GM12864 (cell line): ENCODE results near the gene TENT5A.

Experiments
- DNase-seq: peaks from one replicate; pipeline ENCODE4 v3.0.0-alpha.2; 2011; ENCODE audit warnings: low read depth
- H3K4me3 ChIP-seq: 2 replicates; pipeline ENCODE4 v1.5.1; 2011; ENCODE audit warnings: mild to moderate bottlenecking, low read depth, low read length, control low read depth
- TF ChIP-seq, protein P1 (sequence below): IDR thresholded peaks from 2 replicates; pipeline ENCODE4 v1.5.1; 2011; ENCODE audit warnings: low read depth, mild to moderate bottlenecking, moderate library complexity, low read length, control low read depth, inconsistent platforms; ENCODE audit errors: missing control alignments

TENT5A gene

GRCh38 chr6:81792826-81793225 lies 40.3 kb upstream of the TENT5A start:
- DNase-seq = no peak
- TF ChIP-seq, protein P1, sequence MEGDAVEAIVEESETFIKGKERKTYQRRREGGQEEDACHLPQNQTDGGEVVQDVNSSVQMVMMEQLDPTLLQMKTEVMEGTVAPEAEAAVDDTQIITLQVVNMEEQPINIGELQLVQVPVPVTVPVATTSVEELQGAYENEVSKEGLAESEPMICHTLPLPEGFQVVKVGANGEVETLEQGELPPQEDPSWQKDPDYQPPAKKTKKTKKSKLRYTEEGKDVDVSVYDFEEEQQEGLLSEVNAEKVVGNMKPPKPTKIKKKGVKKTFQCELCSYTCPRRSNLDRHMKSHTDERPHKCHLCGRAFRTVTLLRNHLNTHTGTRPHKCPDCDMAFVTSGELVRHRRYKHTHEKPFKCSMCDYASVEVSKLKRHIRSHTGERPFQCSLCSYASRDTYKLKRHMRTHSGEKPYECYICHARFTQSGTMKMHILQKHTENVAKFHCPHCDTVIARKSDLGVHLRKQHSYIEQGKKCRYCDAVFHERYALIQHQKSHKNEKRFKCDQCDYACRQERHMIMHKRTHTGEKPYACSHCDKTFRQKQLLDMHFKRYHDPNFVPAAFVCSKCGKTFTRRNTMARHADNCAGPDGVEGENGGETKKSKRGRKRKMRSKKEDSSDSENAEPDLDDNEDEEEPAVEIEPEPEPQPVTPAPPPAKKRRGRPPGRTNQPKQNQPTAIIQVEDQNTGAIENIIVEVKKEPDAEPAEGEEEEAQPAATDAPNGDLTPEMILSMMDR = no peak
- no peak overlapping the region for H3K4me3 ChIP-seq

- no peak for DNase-seq
- TF ChIP-seq, protein P1 = no peak
- no peak overlapping the region for H3K4me3 ChIP-seq
Observed at GRCh38 chr6:81791756-81792155, 39.3 kb upstream of the TENT5A start.

DNA sequence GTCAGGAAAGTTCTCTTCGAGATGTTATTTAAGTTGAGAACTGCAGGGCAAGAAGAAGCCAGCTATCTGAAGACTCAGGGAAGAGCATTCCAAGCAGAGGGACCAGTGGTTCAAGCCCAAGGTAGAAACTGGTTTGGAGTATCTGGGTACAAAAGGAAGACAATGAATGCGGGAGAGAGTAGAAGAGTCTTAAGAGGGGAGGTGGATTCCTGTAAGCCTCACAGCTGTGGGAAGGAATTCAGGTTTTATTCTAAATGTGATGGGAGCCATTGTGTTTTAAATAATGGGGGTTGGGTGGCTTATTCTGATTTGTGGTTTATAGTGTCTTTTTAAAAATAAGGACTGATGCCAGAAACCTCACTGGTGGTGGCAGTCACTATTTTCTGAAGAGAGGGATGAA lies 37.6 kb upstream of the TENT5A start:
- DNase-seq = no peak
- TF ChIP-seq, protein P1 = no peak
- H3K4me3 ChIP-seq = no peak overlapping the region

GRCh38 chr6:81789291-81789690 lies 36.8 kb upstream of the TENT5A start:
- TF ChIP-seq, protein P1 = no peak
- H3K4me3 ChIP-seq = no peak overlapping the region
- DNase-seq = no peak

- TF ChIP-seq, protein P1 = no peak
- no peak for DNase-seq
- no peak overlapping the region for H3K4me3 ChIP-seq
Observed at GRCh38 chr6:81788748-81789147, 36.3 kb upstream of the TENT5A start.

- DNase-seq = no peak
- no peak overlapping the region for H3K4me3 ChIP-seq
Observed at GRCh38 chr6:81787313-81788068, 35.0 kb upstream of the TENT5A start.

More at GRCh38 chr6:81787313-81788068, 35.0 kb upstream of the TENT5A start:
- TF ChIP-seq, protein P1 = no peak
